ENCODE results near the gene MSTN.
"Not testable (repeated sequence)": the region's sequence is repeated elsewhere in the genome, so short reads cannot be mapped to it uniquely, and the experiment has no call there.

MSTN gene

GRCh38 chr2:190031969-190032618 is 30.4 kb downstream of the MSTN start:
- TF ChIP-seq CTCF (IDR thresholded peaks at IDR 0.05; ENCODE audit: insufficient read depth, low read depth, low read length, missing control alignments) = no peak
- H3K4me3 ChIP-seq (ENCODE audit: low read depth, low read length) = no peak overlapping the region
- no peak for DNase-seq (ENCODE audit: low read depth)

- H3K4me3 ChIP-seq (ENCODE audit: low read depth, low read length) = no peak overlapping the region
- peak; percentile 48 for DNase-seq (ENCODE audit: low read depth)
- peak; percentile 33 for TF ChIP-seq CTCF (IDR thresholded peaks at IDR 0.05; ENCODE audit: insufficient read depth, low read depth, low read length, missing control alignments)
Measured at GRCh38 chr2:190023860-190024259, 38.7 kb downstream of the MSTN start.

- TF ChIP-seq CTCF (IDR thresholded peaks at IDR 0.05; ENCODE audit: insufficient read depth, low read depth, low read length, missing control alignments) = no peak
- no peak for DNase-seq (ENCODE audit: low read depth)
- no peak overlapping the region for H3K4me3 ChIP-seq (ENCODE audit: low read depth, low read length)
Measured at GRCh38 chr2:190020720-190021119, 41.8 kb downstream of the MSTN start.

GRCh38 chr2:190017837-190018236 is 44.7 kb downstream of the MSTN start:
- TF ChIP-seq CTCF (IDR thresholded peaks at IDR 0.05; ENCODE audit: insufficient read depth, low read depth, low read length, missing control alignments) = no peak
- H3K4me3 ChIP-seq (ENCODE audit: low read depth, low read length) = no peak overlapping the region
- DNase-seq (ENCODE audit: low read depth) = no peak

GRCh38 chr2:190015969-190016368 is 46.6 kb downstream of the MSTN start:
- H3K4me3 ChIP-seq (ENCODE audit: low read depth, low read length); DNase-seq (ENCODE audit: low read depth): not testable (repeated sequence)
